Activated T-cell treated with anti-CD3 and anti-CD28 coated beads, Interleukin-2, amount 50 U/mL, for 24 hours (primary cell): Measurements from ENCODE around the gene SH3RF2.
"Not testable (repeated sequence)": the region's sequence is repeated elsewhere in the genome, so short reads cannot be mapped to it uniquely, and the experiment has no call there.

Experiments
- DNase-seq: peaks from one replicate; pipeline ENCODE4 v3.0.0-alpha.2; 2020
- H3K27ac Mint-ChIP-seq: 2 replicates; pipeline ENCODE4 v1.8.0; 2020; ENCODE audit warnings: mild to moderate bottlenecking, mixed read lengths
- H3K27me3 Mint-ChIP-seq: 2 replicates; pipeline ENCODE4 v1.8.0; 2020; ENCODE audit warnings: mixed read lengths
- H3K36me3 Mint-ChIP-seq: 2 replicates; pipeline ENCODE4 v1.8.0; 2020; ENCODE audit warnings: low read depth, mixed read lengths
- H3K4me1 Mint-ChIP-seq: 2 replicates; pipeline ENCODE4 v1.8.0; 2020; ENCODE audit warnings: low read depth, mixed read lengths
- H3K4me3 Mint-ChIP-seq: 2 replicates; pipeline ENCODE4 v1.8.0; 2020; ENCODE audit warnings: mild to moderate bottlenecking, moderate library complexity, mixed read lengths
- H3K9me3 Mint-ChIP-seq: 2 replicates; pipeline ENCODE4 v1.8.0; 2020; ENCODE audit warnings: mixed read lengths

Gene SH3RF2

GRCh38 chr5:145951071-145951470 is 14.7 kb downstream of the SH3RF2 start:
- no peak for DNase-seq
- Mint-ChIP-seq H3K27ac (no peak overlapping the region), H3K27me3 (peaks cover 49% of the 10 kb centered on the region), H3K4me1 (peaks cover 14% of the 10 kb centered on the region), H3K9me3 (no peaks in the 10 kb centered on the region), H3K36me3 (no peaks in the 10 kb centered on the region), H3K4me3 (no peak overlapping the region)

DNA sequence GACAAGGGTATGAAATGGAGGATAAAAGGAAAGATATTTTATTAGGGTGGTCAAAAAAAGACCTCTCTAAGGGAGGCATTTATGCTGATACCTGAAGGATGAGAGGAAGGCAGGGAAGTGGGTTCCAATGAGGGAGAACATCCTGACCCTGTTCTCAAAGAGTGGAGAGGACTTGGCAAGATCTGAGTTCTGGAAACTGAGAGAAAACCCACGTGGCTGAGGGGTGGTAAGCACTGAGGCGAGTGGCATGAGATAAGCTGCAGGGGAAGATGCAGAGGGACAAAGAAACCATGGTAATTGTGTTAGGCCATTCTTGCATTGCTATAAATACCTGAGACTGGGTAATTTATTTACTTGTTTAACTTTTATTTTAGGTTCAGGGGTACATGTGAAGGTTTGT is 16.8 kb downstream of the SH3RF2 start:
- no peak overlapping the region for H3K27ac Mint-ChIP-seq
- DNase-seq = no peak
- no peaks in the 10 kb centered on the region for H3K4me1 Mint-ChIP-seq
- H3K36me3 Mint-ChIP-seq = no peaks in the 10 kb centered on the region
- peaks cover 53% of the 10 kb centered on the region for H3K27me3 Mint-ChIP-seq
- no peaks in the 10 kb centered on the region for H3K9me3 Mint-ChIP-seq
- H3K4me3 Mint-ChIP-seq = no peak overlapping the region

GRCh38 chr5:145954140-145954539 is 17.8 kb downstream of the SH3RF2 start:
- not testable (repeated sequence) for H3K4me3 Mint-ChIP-seq, H3K36me3 Mint-ChIP-seq, H3K9me3 Mint-ChIP-seq, H3K4me1 Mint-ChIP-seq, DNase-seq, H3K27ac Mint-ChIP-seq
- peaks cover 44% of the 10 kb centered on the region for H3K27me3 Mint-ChIP-seq

- H3K27ac Mint-ChIP-seq = no peak overlapping the region
- H3K27me3 Mint-ChIP-seq = peaks cover 28% of the 10 kb centered on the region
- H3K36me3 Mint-ChIP-seq = no peaks in the 10 kb centered on the region
- no peak for DNase-seq
- no peaks in the 10 kb centered on the region for H3K9me3 Mint-ChIP-seq
- no peak overlapping the region for H3K4me3 Mint-ChIP-seq
- peaks cover 12% of the 10 kb centered on the region for H3K4me1 Mint-ChIP-seq
Measured at GRCh38 chr5:145957388-145957787, 21.0 kb downstream of the SH3RF2 start.

DNA sequence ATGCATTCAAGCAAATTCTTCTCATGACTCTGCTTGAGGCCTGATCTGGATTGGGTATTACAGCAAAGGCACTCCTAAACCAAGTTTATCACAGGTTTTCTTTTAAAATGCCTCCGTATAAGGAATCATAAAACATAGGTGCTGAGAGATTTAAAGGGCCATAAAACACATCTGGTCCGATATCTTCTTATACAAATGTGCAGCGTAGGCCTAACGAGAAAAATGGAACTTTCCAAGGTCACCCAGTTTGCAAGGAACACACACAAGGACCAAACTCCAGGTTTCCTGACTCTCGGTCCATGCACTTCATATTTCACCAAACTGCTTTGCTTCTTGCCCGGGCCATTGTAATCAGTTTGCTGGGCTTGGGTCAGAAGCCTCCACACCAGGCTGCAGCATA is 22.1 kb downstream of the SH3RF2 start:
- Mint-ChIP-seq H3K36me3 (no peaks in the 10 kb centered on the region), H3K4me3 (no peak overlapping the region), H3K27me3 (peaks cover 28% of the 10 kb centered on the region), H3K9me3 (no peaks in the 10 kb centered on the region), H3K4me1 (peaks cover 12% of the 10 kb centered on the region), H3K27ac (no peak overlapping the region)
- no peak for DNase-seq

GRCh38 chr5:145960166-145960565 is 23.8 kb downstream of the SH3RF2 start:
- peaks cover 12% of the 10 kb centered on the region for H3K4me1 Mint-ChIP-seq
- H3K9me3 Mint-ChIP-seq = no peaks in the 10 kb centered on the region
- no peak overlapping the region for H3K4me3 Mint-ChIP-seq

DNA sequence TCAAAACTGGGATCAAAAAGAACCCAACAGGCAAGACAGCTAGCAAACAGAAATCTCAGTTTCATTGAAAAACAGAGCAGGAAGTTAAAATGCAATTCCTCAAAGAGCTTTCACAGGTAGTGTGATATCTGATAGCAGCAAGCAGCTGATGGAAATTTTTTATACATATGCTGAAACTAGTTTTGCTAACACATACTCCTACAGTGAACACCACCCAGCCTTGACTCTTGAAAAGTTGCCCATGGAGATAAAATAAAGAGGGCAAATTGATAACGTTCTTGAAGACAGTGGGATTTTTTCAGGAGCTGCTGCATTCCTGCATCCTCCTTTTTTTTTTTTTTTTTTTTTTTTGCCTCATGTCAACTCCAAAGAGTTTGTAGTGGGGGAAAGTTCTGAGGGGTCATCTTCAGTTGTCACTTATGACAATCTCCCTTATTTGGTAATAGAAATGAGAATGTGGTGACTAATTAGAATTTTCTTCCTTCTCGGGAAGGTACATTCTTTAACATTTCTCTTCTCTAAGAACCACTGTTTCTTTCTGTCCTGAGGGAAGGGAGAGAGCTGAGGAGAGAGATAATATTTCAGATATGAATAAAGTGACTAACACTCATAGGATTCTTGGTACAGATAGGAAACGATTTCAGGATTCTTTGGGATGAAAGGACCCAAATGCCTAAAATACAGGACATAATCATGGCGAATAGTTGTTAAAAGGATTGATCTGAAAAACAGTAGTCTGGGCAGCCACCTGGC is 24.6 kb downstream of the SH3RF2 start:
- Mint-ChIP-seq H3K9me3 (no peaks in the 10 kb centered on the region), H3K36me3 (no peaks in the 10 kb centered on the region), H3K4me1 (peaks cover 12% of the 10 kb centered on the region), H3K4me3 (no peak overlapping the region), H3K27ac (no peak overlapping the region), H3K27me3 (peaks cover 9% of the 10 kb centered on the region)
- no peak for DNase-seq

More at GRCh38 chr5:145960166-145960565, 23.8 kb downstream of the SH3RF2 start:
- Mint-ChIP-seq H3K27me3 (peaks cover 17% of the 10 kb centered on the region), H3K36me3 (no peaks in the 10 kb centered on the region), H3K27ac (no peak overlapping the region)
- DNase-seq = no peak

DNA sequence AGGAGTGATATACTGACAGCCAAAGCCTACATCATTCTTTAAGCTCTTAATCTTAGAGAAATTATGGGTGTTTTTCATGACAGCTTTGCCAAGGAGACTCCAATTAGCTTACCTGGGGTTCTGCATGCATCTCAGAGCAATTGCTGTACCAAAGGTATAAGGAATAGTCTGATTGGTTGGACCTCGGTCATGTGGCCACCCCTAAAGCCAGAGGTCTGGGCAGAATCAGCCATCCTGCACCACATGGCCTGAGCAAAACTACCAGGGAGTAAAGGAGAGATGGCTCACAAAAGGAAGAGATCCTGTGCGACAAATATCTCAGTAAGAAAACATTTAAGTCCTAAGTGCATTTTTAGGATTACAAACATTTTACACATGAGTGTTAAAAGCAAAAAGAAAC is 25.6 kb downstream of the SH3RF2 start:
- H3K27me3 Mint-ChIP-seq = peaks cover 4% of the 10 kb centered on the region
- H3K27ac Mint-ChIP-seq = no peak overlapping the region
- DNase-seq = no peak
- peaks cover 12% of the 10 kb centered on the region for H3K4me1 Mint-ChIP-seq
- no peaks in the 10 kb centered on the region for H3K36me3 Mint-ChIP-seq
- no peak overlapping the region for H3K4me3 Mint-ChIP-seq
- H3K9me3 Mint-ChIP-seq = no peaks in the 10 kb centered on the region

- not testable (repeated sequence) for H3K9me3 Mint-ChIP-seq, H3K27me3 Mint-ChIP-seq, H3K27ac Mint-ChIP-seq, H3K4me3 Mint-ChIP-seq, H3K36me3 Mint-ChIP-seq, DNase-seq
- H3K4me1 Mint-ChIP-seq = peaks cover 12% of the 10 kb centered on the region
Measured at GRCh38 chr5:145964008-145964407, 27.6 kb downstream of the SH3RF2 start.

DNA sequence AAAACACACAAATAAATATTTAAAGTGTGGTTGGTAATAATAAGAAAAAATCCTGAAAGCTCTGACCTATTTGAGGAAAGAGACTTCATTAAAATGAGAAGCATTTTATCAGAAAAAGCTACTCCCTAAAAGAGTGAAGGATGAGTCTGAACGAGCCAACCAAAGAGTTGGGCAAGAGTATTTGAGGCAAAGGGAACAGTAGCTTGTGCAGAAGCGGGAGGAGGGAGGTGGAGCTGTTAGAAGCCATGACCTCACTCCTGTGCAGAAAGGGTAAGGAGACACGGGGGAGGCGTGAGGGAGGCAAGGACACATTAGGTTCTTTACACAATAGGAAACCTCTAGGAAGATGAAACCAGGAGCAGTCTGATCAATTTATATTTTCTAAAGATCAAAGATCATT is 29.4 kb downstream of the SH3RF2 start:
- Mint-ChIP-seq H3K27ac (no peak overlapping the region), H3K27me3 (peaks cover 9% of the 10 kb centered on the region)

DNA sequence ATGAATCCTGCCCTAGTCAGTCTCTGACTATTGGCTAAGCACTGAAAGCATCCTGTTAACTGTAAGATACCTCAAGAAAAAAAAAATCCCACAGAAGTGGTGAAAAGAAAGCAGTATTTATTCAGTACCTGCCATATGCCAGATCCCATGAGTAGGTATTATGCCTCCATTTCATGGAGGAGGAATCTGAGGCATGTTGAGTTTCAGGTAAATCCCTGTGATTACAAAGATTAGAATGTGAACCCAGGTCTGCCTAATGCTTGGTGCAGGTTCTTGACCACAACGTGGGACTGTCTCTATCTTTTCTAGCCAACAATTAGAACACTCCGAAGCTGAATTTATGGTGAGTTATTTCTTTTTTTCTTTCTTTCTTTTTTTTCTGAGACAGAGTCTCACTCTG is 30.9 kb downstream of the SH3RF2 start:
- H3K27me3 Mint-ChIP-seq = peaks cover 8% of the 10 kb centered on the region
- H3K4me1 Mint-ChIP-seq = no peaks in the 10 kb centered on the region
- DNase-seq = no peak
- H3K9me3 Mint-ChIP-seq = no peaks in the 10 kb centered on the region
- H3K27ac Mint-ChIP-seq = no peak overlapping the region
- H3K4me3 Mint-ChIP-seq = no peak overlapping the region
- no peaks in the 10 kb centered on the region for H3K36me3 Mint-ChIP-seq

More for the DNA sequence above, 29.4 kb downstream of the SH3RF2 start:
- Mint-ChIP-seq H3K36me3 (no peaks in the 10 kb centered on the region), H3K4me3 (no peak overlapping the region), H3K9me3 (no peaks in the 10 kb centered on the region), H3K4me1 (peaks cover 7% of the 10 kb centered on the region)
- DNase-seq = no peak

- Mint-ChIP-seq H3K36me3 (no peaks in the 10 kb centered on the region), H3K9me3 (no peaks in the 10 kb centered on the region), H3K4me1 (no peaks in the 10 kb centered on the region), H3K27me3 (peaks cover 13% of the 10 kb centered on the region), H3K4me3 (no peak overlapping the region), H3K27ac (no peak overlapping the region)
- no peak for DNase-seq
Measured at GRCh38 chr5:145968970-145969713, 32.8 kb downstream of the SH3RF2 start.

- Mint-ChIP-seq H3K36me3 (no peaks in the 10 kb centered on the region), H3K4me1 (no peaks in the 10 kb centered on the region)
Measured at GRCh38 chr5:145969714-145970092, 33.3 kb downstream of the SH3RF2 start.

GRCh38 chr5:145971108-145971507 is 34.7 kb downstream of the SH3RF2 start:
- Mint-ChIP-seq H3K4me3 (no peak overlapping the region), H3K27ac (no peak overlapping the region), H3K9me3 (no peaks in the 10 kb centered on the region), H3K27me3 (peaks cover 13% of the 10 kb centered on the region), H3K36me3 (no peaks in the 10 kb centered on the region), H3K4me1 (peaks cover 4% of the 10 kb centered on the region)
- no peak for DNase-seq

More at GRCh38 chr5:145969714-145970092, 33.3 kb downstream of the SH3RF2 start:
- H3K9me3 Mint-ChIP-seq = no peaks in the 10 kb centered on the region
- H3K27me3 Mint-ChIP-seq = peaks cover 13% of the 10 kb centered on the region
- no peak overlapping the region for H3K4me3 Mint-ChIP-seq
- no peak overlapping the region for H3K27ac Mint-ChIP-seq
- no peak for DNase-seq

GRCh38 chr5:145971701-145972100 is 35.3 kb downstream of the SH3RF2 start:
- Mint-ChIP-seq H3K36me3 (no peaks in the 10 kb centered on the region), H3K4me3 (no peak overlapping the region), H3K27ac (no peak overlapping the region), H3K4me1 (peaks cover 10% of the 10 kb centered on the region), H3K9me3 (no peaks in the 10 kb centered on the region), H3K27me3 (peaks cover 13% of the 10 kb centered on the region)
- no peak for DNase-seq
